A673 (cell line): ENCODE results near the gene TSPAN19. TPM values are rescaled to one million over a fixed set of nuclear protein-coding genes. Genes with fewer than 3 reads are reported as not detected.

Source experiments
- BruUV-seq: library from RNA; stranded (reverse); fragments of 400-500 nt; replicated peaks from 2 replicates; lab custom pipeline; 2021; lab: Mats Ljungman, UMichigan
- CTCF ChIA-PET: fragments of 300-600 bp; sonication (Branson Sonifier 250); formaldehyde crosslinking; loops from one replicate; lab custom pipeline; 2022; ENCODE audit warnings: antibody characterized with exemption; lab: Charles Lee
- POLR2A ChIA-PET: fragments of 300-600 bp; sonication (Branson Sonifier 250); formaldehyde crosslinking; loops from one replicate; lab custom pipeline; 2022; ENCODE audit warnings: antibody characterized with exemption; ENCODE audit not compliant: low non-redundant PET; lab: Charles Lee
- DNase-seq: peaks from one replicate; pipeline ENCODE4 v3.0.0-alpha.2; 2015; ENCODE audit warnings: low spot score
- H3K27ac ChIP-seq: fragments of 200-600 bp; sonication (generic); 2 replicates; pipeline ENCODE4 v1.5.1; 2016; ENCODE audit warnings: mixed run types, low read depth, mild to moderate bottlenecking, mixed read lengths, antibody characterized with exemption, low read length; ENCODE audit not compliant: poor library complexity, severe bottlenecking
- H3K27me3 ChIP-seq: fragments of 200-600 bp; sonication (generic); replicated peaks from 2 replicates; pipeline ENCODE4 v1.6.1; 2017; ENCODE audit warnings: mixed run types, low read depth, mild to moderate bottlenecking, mixed read lengths, antibody characterized with exemption, low read length; ENCODE audit not compliant: insufficient read depth, poor library complexity
- H3K36me3 ChIP-seq: fragments of 200-600 bp; sonication (generic); 2 replicates; pipeline ENCODE4 v1.6.1; 2016; ENCODE audit warnings: mixed run types, mild to moderate bottlenecking, mixed read lengths, antibody characterized with exemption, low read length; ENCODE audit not compliant: insufficient read depth, poor library complexity, severe bottlenecking
- H3K4me1 ChIP-seq: fragments of 200-600 bp; sonication (generic); 2 replicates; pipeline ENCODE4 v1.6.1; 2017; ENCODE audit warnings: mixed run types, mild to moderate bottlenecking, mixed read lengths, antibody characterized with exemption, low read length; ENCODE audit not compliant: insufficient read depth, poor library complexity, severe bottlenecking
- H3K4me3 ChIP-seq: fragments of 200-600 bp; sonication (generic); 2 replicates; pipeline ENCODE4 v1.5.1; 2016; ENCODE audit warnings: low read depth, mixed run types, mild to moderate bottlenecking, mixed read lengths, low read length; ENCODE audit not compliant: poor library complexity, severe bottlenecking
- H3K9me3 ChIP-seq: fragments of 200-600 bp; sonication (generic); 2 replicates; pipeline ENCODE4 v1.6.1; 2016; ENCODE audit warnings: mixed run types, low read depth, mild to moderate bottlenecking, mixed read lengths, antibody characterized with exemption, low read length; ENCODE audit not compliant: poor library complexity, severe bottlenecking
- EZH2 ChIP-seq: fragments of 200-600 bp; sonication (generic); IDR thresholded peaks from 2 replicates; pipeline ENCODE4 v1.6.1; 2017; ENCODE audit warnings: borderline replicate concordance, low read depth, mild to moderate bottlenecking, mixed read lengths, antibody characterized with exemption, low read length; ENCODE audit not compliant: poor library complexity, severe bottlenecking
- intact Hi-C: fragments of 100-400 bp; cut with micrococcal nuclease; formaldehyde crosslinking; loops from one replicate; pipeline ENCODE4 v1.10.0; 2022; ENCODE audit not compliant: unreplicated experiment
- total RNA-seq: library from RNA; stranded (reverse); gene quantifications from 2 replicates; pipeline ENCODE4 v1.2.3, GENCODE V29; 2021
- TF ChIP-seq, protein P1 (sequence below): fragments of 300-800, 200-600 bp; sonication (generic); conservative IDR thresholded peaks from 2 replicates; pipeline ENCODE4 v1.5.1; 2017; ENCODE audit warnings: low read depth, mild to moderate bottlenecking, antibody characterized with exemption, low read length, moderate library complexity, mixed read lengths

TSPAN19 gene
- total RNA-seq, 1 experiment from 2014 or later: not detected

DNA sequence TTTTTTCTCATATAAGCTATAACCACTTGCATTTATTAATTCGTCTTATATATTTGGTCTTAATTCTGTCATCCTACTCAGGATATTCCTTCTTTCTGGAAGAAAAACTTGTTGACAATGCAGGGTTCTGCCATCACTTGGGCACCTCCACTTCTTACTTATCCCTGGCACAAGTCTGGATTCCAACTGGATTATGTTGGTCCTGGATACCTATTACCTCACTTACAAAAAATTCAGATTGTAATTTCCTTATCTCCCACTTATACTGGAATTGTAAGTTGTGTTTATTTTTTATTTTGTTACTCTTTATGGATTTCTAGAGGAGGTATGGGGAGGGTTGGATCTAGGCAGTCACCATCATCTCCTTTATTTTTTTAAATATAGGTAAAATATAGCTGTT is 36.7 kb upstream of the TSPAN19 start:
- Histone ChIP-seq H3K27ac (no peak overlapping the region), H3K9me3 (no peaks in the 10 kb centered on the region), H3K4me3 (no peak overlapping the region), H3K4me1 (no peaks in the 10 kb centered on the region), H3K36me3 (no peaks in the 10 kb centered on the region), H3K27me3 (no peaks in the 10 kb centered on the region)
- no peak for DNase-seq
- intact Hi-C loops: no loop called here
- ChIA-PET CTCF (no interaction called here), POLR2A (no interaction called here)
- TF ChIP-seq EZH2: no peak
- TF ChIP-seq, protein P1, sequence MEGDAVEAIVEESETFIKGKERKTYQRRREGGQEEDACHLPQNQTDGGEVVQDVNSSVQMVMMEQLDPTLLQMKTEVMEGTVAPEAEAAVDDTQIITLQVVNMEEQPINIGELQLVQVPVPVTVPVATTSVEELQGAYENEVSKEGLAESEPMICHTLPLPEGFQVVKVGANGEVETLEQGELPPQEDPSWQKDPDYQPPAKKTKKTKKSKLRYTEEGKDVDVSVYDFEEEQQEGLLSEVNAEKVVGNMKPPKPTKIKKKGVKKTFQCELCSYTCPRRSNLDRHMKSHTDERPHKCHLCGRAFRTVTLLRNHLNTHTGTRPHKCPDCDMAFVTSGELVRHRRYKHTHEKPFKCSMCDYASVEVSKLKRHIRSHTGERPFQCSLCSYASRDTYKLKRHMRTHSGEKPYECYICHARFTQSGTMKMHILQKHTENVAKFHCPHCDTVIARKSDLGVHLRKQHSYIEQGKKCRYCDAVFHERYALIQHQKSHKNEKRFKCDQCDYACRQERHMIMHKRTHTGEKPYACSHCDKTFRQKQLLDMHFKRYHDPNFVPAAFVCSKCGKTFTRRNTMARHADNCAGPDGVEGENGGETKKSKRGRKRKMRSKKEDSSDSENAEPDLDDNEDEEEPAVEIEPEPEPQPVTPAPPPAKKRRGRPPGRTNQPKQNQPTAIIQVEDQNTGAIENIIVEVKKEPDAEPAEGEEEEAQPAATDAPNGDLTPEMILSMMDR: no peak
- BruUV-seq: no TSS peak

DNA sequence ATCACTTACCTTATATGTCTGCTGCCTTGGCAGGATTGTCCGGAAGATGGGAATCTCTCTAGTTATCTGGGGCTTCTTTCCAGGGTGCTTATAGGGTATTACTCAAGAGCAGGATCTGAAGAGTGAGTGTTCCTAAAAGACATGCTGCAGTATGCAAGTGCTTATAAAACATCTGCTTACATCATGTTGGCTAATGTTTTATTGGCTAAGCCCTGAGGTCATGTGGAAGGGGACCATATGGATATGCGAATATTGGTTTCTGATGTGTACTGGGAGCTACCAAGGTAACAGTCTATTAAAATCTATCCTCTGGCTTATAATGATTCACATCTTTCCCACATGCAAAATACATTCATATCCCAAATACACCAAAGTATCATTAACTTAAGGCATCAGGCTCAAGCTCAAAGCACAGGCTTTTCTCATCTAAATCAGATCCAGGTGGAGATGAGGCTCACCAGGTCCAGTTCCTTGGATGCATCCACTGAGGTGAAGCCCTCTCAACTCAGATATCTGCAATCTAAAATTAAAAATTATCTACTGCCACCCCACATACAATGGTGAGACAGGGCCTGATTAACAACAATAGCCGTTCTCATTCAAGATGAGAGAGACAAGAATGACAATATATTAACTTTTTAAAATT is 29.9 kb upstream of the TSPAN19 start:
- Histone ChIP-seq H3K27me3 (no peaks in the 10 kb centered on the region), H3K4me1 (no peaks in the 10 kb centered on the region), H3K27ac (no peak overlapping the region), H3K36me3 (no peaks in the 10 kb centered on the region), H3K4me3 (no peak overlapping the region), H3K9me3 (no peaks in the 10 kb centered on the region)
- CTCF ChIA-PET: no interaction called here
- intact Hi-C loops: no loop called here
- POLR2A ChIA-PET: no interaction called here
- DNase-seq: no peak
- BruUV-seq: no TSS peak
- TF ChIP-seq, protein P1: no peak
- no peak for TF ChIP-seq EZH2

DNA sequence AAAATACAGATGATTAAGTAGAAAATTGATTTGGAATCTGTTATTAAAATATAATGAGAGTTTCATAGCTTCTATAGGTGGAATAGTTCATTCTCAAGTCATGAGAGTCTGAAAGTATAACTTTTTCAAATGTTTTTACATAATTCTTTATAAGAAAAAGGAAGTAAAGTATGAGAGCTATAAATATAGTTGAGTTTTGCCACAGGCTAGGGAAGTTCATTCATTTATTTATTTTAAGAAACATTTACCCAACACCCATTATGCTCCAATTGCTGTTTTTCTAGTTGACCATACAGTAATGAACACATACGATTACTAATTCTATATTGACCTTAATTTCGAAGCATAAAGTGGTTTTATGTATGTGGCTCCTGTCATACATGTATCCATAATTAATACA is 24.8 kb upstream of the TSPAN19 start:
- DNase-seq: no peak
- Histone ChIP-seq H3K36me3 (no peaks in the 10 kb centered on the region), H3K27ac (no peak overlapping the region), H3K4me3 (no peak overlapping the region), H3K4me1 (no peaks in the 10 kb centered on the region), H3K9me3 (no peaks in the 10 kb centered on the region), H3K27me3 (no peaks in the 10 kb centered on the region)
- intact Hi-C loops: no loop called here
- TF ChIP-seq, protein P1: no peak
- no peak for TF ChIP-seq EZH2
- no TSS peak for BruUV-seq
- ChIA-PET POLR2A (no interaction called here), CTCF (no interaction called here)
